ENCODE results near the gene AFF1.

DNA sequence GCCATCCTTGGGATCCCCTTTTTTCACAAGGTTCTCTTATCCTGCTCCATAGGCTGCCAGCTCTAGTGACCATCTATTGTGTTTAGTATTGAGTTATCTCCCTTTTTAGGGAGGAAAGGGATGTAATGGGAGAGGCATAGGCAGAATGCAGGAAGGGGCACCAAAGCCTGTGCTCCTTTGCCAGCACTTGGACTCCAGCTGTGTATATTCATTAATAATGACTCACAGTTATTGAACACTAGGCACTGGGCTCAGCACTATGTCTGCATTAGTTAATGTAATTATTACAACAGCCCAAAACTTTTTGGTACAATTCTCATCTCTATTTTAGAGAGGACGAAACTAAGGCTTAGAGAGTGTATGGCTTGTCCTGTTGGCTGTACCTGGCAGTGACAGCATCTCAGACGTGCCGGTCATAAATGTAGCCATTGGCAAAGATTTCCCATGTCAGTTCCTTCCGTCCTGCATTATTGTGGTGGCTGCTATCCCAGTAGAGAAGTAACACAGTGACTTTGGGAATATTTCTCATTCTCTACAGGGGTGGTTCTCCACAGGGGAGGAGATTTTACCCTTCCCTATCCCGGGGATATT, 90.3 kb downstream of the AFF1 start:
- TF ChIP-seq, protein P1, sequence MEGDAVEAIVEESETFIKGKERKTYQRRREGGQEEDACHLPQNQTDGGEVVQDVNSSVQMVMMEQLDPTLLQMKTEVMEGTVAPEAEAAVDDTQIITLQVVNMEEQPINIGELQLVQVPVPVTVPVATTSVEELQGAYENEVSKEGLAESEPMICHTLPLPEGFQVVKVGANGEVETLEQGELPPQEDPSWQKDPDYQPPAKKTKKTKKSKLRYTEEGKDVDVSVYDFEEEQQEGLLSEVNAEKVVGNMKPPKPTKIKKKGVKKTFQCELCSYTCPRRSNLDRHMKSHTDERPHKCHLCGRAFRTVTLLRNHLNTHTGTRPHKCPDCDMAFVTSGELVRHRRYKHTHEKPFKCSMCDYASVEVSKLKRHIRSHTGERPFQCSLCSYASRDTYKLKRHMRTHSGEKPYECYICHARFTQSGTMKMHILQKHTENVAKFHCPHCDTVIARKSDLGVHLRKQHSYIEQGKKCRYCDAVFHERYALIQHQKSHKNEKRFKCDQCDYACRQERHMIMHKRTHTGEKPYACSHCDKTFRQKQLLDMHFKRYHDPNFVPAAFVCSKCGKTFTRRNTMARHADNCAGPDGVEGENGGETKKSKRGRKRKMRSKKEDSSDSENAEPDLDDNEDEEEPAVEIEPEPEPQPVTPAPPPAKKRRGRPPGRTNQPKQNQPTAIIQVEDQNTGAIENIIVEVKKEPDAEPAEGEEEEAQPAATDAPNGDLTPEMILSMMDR (IDR thresholded peaks at IDR 0.05), result no peak
- TF ChIP-seq POLR2A (IDR thresholded peaks at IDR 0.05), result no peak
